ENCODE results near the gene CDK11A. TPM values are rescaled to one million over a fixed set of nuclear protein-coding genes. Genes with fewer than 3 reads are reported as not detected.
A peak's percentile ranks its signal among the peaks of the same experiment; 100 is the strongest.

The CDK11A gene
- polyA plus RNA-seq (ENCODE audit: insufficient read length in 10 of 10): 10 to 100 TPM; 16.7 to 31.9 (median 21.2) TPM
- long read RNA-seq, donor 1, partial matches to known transcripts: 0 of 1 reads
- long read RNA-seq, donor 1, other reads (novel, unspliced or antisense): 0 of 1 reads
- long read RNA-seq, donor 2: 0 reads
- long read RNA-seq, donor 3: 0 reads
- long read RNA-seq, donor 4: 0 reads
- long read RNA-seq, donor 5, partial matches to known transcripts: 0 of 1 reads
- long read RNA-seq, donor 5, other reads (novel, unspliced or antisense): 0 of 1 reads
- long read RNA-seq, donor 6: 0 reads
- long read RNA-seq, donor 7: 0 reads
- long read RNA-seq, donor 8, partial matches to known transcripts: 0 of 1 reads
- long read RNA-seq, donor 8, other reads (novel, unspliced or antisense): 0 of 1 reads
- long read RNA-seq, donor 9: 0 reads

- DNase-seq: peak; percentile 99 to 100 (median 99)
Observed at GRCh38 chr1:1724035-1724864, at the start of gene CDK11A. Gene CDK11A (minus strand): TSS chr1:1724357. CDS start chr1:1722818, 1,539 bp downstream.

- DNase-seq: no peak
Observed at GRCh38 chr1:1773874-1774273, 49.7 kb upstream of the CDK11A start.

- no peak for DNase-seq
Observed at GRCh38 chr1:1771096-1771495, 46.9 kb upstream of the CDK11A start.

GRCh38 chr1:1770102-1770501, 45.9 kb upstream of the CDK11A start:
- no peak for DNase-seq

GRCh38 chr1:1768249-1768992, 44.3 kb upstream of the CDK11A start:
- DNase-seq: no peak

GRCh38 chr1:1764876-1765470, 40.8 kb upstream of the CDK11A start:
- no peak for DNase-seq

GRCh38 chr1:1763657-1764621, 39.8 kb upstream of the CDK11A start:
- DNase-seq: no peak

- no peak for DNase-seq
Observed at GRCh38 chr1:1761504-1762376, 37.6 kb upstream of the CDK11A start.

- no peak for DNase-seq
Observed at GRCh38 chr1:1760715-1761114, 36.6 kb upstream of the CDK11A start.

- no peak for DNase-seq
Observed at GRCh38 chr1:1760345-1760650, 36.1 kb upstream of the CDK11A start.

GRCh38 chr1:1759456-1760344, 35.5 kb upstream of the CDK11A start:
- DNase-seq: no peak

- peak in 1 of 3 donors; percentile 11 for DNase-seq
Observed at GRCh38 chr1:1758692-1759455, 34.7 kb upstream of the CDK11A start.

GRCh38 chr1:1758059-1758621, 34.0 kb upstream of the CDK11A start:
- DNase-seq: no peak

GRCh38 chr1:1757422-1758058, 33.4 kb upstream of the CDK11A start:
- no peak for DNase-seq

GRCh38 chr1:1756661-1757421, 32.7 kb upstream of the CDK11A start:
- no peak for DNase-seq

GRCh38 chr1:1755852-1756251, 31.7 kb upstream of the CDK11A start:
- DNase-seq: no peak
